GM12878 (cell line): ENCODE results near the gene EID1. TPM values are rescaled to one million over a fixed set of nuclear protein-coding genes. Genes with fewer than 3 reads are reported as not detected.
A peak's percentile ranks its signal among the peaks of the same experiment; 100 is the strongest.

Experiments
- CEBPB ChIP-seq, 2 experiments: fragments of 150-350 bp in 1 of 2; IDR thresholded peaks; 2 replicates each; pipeline ENCODE4 v1.6.1; 2012 to 2014; ENCODE audit warnings: low read depth in 2 of 2, low read length in 2 of 2, borderline replicate concordance in 1 of 2, inconsistent platforms in 1 of 2
- CHD2 ChIP-seq: IDR thresholded peaks from 2 replicates; pipeline ENCODE4 v1.6.1; 2011; ENCODE audit warnings: low read depth, low read length, improper control_type of control experiment, borderline replicate concordance
- CUX1 ChIP-seq: IDR thresholded peaks from 2 replicates; pipeline ENCODE4 v1.6.1; 2012; ENCODE audit warnings: improper control_type of control experiment, low read depth, low read length; ENCODE audit not compliant: insufficient replicate concordance
- NBN ChIP-seq: fragments of 450-650 bp; IDR thresholded peaks from 2 replicates; pipeline ENCODE4 v1.6.1; 2016
- NFYA ChIP-seq: IDR thresholded peaks from 2 replicates; pipeline ENCODE4 v1.6.1; 2011; ENCODE audit warnings: low read depth, mild to moderate bottlenecking, low read length, improper control_type of control experiment, borderline replicate concordance
- PAX8 ChIP-seq: fragments of 450-650 bp; IDR thresholded peaks from 2 replicates; pipeline ENCODE4 v1.6.1; 2017; ENCODE audit warnings: mild to moderate bottlenecking, moderate library complexity
- RBBP5 ChIP-seq: fragments of 200-600 bp; sonication (generic); conservative IDR thresholded peaks from 2 replicates; pipeline ENCODE4 v1.6.1; 2016
- SP1 ChIP-seq: IDR thresholded peaks from one replicate; pipeline ENCODE4 v1.6.1; 2011; ENCODE audit warnings: low read depth, low read length
- STAT1 ChIP-seq: fragments of 450-650 bp; conservative IDR thresholded peaks from 2 replicates; pipeline ENCODE4 v1.6.1; 2014; ENCODE audit warnings: antibody characterized with exemption, mild to moderate bottlenecking
- TCF7 ChIP-seq: IDR thresholded peaks from 2 replicates; pipeline ENCODE4 v1.6.1; 2014; ENCODE audit warnings: antibody characterized with exemption, borderline replicate concordance
- ZBTB4 ChIP-seq: fragments of 450-650 bp; formaldehyde crosslinking; IDR thresholded peaks from 2 replicates; pipeline ENCODE4 v1.4.0; 2022; ENCODE audit warnings: mild to moderate bottlenecking, moderate library complexity
- ZNF217 ChIP-seq: fragments of 450-650 bp; IDR thresholded peaks from 2 replicates; pipeline ENCODE4 v1.6.1; 2017; ENCODE audit warnings: antibody characterized with exemption, mild to moderate bottlenecking
- polyA plus RNA-seq, 11 experiments: library from polyadenylated mRNA; depleted of rRNA in 4 of 11; unstranded in 6 of 11; stranded (reverse) in 5 of 11; fragments of >200 nt; fragmentation: Nextera tagmentation in 4 of 11; fragmentation: Illumina TruSeq in 1 of 11; extraction: Ambion mirVana in 4 of 11; extraction: Trizol in 1 of 11; gene quantifications; 1 replicate in 1 of 11; 2 replicates in 10 of 11; pipeline versions ENCODE4 v1.2.1 to v1.2.3, GENCODE V29; 2011 to 2016; ENCODE audit warnings: inconsistent platforms in 2 of 11, missing spikeins in 2 of 11, low read depth in 1 of 11
- total RNA-seq, 4 experiments: library from RNA; depleted of rRNA in 3 of 4; stranded (reverse); fragments of >200 nt in 3 of 4; fragmentation: Illumina TruSeq in 1 of 4; extraction: Trizol in 1 of 4; gene quantifications; 2 replicates each; pipeline versions ENCODE4 v1.2.1 to v1.2.3, GENCODE V29; 2013 to 2021
- TF ChIP-seq, protein P1 (sequence below): IDR thresholded peaks from 2 replicates; pipeline ENCODE4 v1.6.1; 2012; ENCODE audit warnings: low read depth, low read length, improper control_type of control experiment
- TF ChIP-seq, protein P2 (sequence below): fragments of 450-650 bp; conservative IDR thresholded peaks from 2 replicates; pipeline ENCODE4 v1.6.1; 2017; ENCODE audit warnings: mild to moderate bottlenecking, moderate library complexity
- TF ChIP-seq, protein P3 (sequence below): fragments of 450-650 bp; IDR thresholded peaks from 2 replicates; pipeline ENCODE4 v1.6.1; 2017; ENCODE audit warnings: mild to moderate bottlenecking, low read depth, inconsistent platforms; ENCODE audit not compliant: poor library complexity, severe bottlenecking

The EID1 gene
- total and polyA plus RNA-seq, 10 of the 15 experiments (the other 5 are each of a cell fraction or from before 2014, with no cell fraction given) = 45.6 to 210 (median 124) TPM

- TF ChIP-seq RBBP5 (no peak), ZNF217 (no peak), CEBPB (IDR thresholded peaks at IDR 0.05; ENCODE audit: borderline replicate concordance in 1 of 2, low read depth in 2 of 2, low read length in 2 of 2) (peak in 1 of 2 experiments; percentile 98; a peak in 2 of 4 replicates), STAT1 (no peak), ZBTB4 (CRISPR knock-in tag) (no peak), NFYA (no peak), CUX1 (no peak), NBN (peak; percentile 70; the same call in 1 of the 2 replicates), CHD2 (peak; percentile 55; the same call in 1 of the 2 replicates), PAX8 (no peak), SP1 (no peak), TCF7 (no peak)
- TF ChIP-seq, protein P1, sequence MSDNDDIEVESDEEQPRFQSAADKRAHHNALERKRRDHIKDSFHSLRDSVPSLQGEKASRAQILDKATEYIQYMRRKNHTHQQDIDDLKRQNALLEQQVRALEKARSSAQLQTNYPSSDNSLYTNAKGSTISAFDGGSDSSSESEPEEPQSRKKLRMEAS = peak; percentile 64
- TF ChIP-seq, protein P2, sequence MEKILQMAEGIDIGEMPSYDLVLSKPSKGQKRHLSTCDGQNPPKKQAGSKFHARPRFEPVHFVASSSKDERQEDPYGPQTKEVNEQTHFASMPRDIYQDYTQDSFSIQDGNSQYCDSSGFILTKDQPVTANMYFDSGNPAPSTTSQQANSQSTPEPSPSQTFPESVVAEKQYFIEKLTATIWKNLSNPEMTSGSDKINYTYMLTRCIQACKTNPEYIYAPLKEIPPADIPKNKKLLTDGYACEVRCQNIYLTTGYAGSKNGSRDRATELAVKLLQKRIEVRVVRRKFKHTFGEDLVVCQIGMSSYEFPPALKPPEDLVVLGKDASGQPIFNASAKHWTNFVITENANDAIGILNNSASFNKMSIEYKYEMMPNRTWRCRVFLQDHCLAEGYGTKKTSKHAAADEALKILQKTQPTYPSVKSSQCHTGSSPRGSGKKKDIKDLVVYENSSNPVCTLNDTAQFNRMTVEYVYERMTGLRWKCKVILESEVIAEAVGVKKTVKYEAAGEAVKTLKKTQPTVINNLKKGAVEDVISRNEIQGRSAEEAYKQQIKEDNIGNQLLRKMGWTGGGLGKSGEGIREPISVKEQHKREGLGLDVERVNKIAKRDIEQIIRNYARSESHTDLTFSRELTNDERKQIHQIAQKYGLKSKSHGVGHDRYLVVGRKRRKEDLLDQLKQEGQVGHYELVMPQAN = peak; percentile 38; the same call in 1 of the 2 replicates
- TF ChIP-seq, protein P3, sequence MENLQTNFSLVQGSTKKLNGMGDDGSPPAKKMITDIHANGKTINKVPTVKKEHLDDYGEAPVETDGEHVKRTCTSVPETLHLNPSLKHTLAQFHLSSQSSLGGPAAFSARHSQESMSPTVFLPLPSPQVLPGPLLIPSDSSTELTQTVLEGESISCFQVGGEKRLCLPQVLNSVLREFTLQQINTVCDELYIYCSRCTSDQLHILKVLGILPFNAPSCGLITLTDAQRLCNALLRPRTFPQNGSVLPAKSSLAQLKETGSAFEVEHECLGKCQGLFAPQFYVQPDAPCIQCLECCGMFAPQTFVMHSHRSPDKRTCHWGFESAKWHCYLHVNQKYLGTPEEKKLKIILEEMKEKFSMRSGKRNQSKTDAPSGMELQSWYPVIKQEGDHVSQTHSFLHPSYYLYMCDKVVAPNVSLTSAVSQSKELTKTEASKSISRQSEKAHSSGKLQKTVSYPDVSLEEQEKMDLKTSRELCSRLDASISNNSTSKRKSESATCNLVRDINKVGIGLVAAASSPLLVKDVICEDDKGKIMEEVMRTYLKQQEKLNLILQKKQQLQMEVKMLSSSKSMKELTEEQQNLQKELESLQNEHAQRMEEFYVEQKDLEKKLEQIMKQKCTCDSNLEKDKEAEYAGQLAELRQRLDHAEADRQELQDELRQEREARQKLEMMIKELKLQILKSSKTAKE = peak; percentile 17
Observed at GRCh38 chr15:48877630-48878595, at the start of gene EID1 (continued).
